CD4-positive, CD25-positive, alpha-beta regulatory T cell (primary cell): ENCODE measurements around the gene IGSF5. TPM values are rescaled to one million over a fixed set of nuclear protein-coding genes. Genes with fewer than 3 reads are reported as not detected.

ENCODE experiments used
- ATAC-seq, 2 donors: fragments of 150-1000 bp; cut with Tn5 transposase; one replicate each; pipeline ENCODE4 v1.10.0; 2021; ENCODE audit warnings: low read depth in 2 of 2, moderate number of reproducible peaks in 2 of 2, moderate library complexity in 1 of 2
- DNase-seq, 3 donors: peaks; one replicate each; pipeline versions ENCODE4 v3.0.0 to v3.0.0-alpha.2; 2012 to 2022; ENCODE audit warnings: mixed read lengths in 1 of 3
- H3K27ac ChIP-seq: one replicate; pipeline ENCODE4 v1.7.0; 2013; ENCODE audit warnings: mild to moderate bottlenecking, low read length; ENCODE audit not compliant: insufficient read depth, poor library complexity, severe bottlenecking
- H3K27me3 ChIP-seq: one replicate; pipeline ENCODE4 v1.7.0; 2013; ENCODE audit warnings: low read length; ENCODE audit not compliant: control insufficient read depth, insufficient read depth
- H3K36me3 ChIP-seq: one replicate; pipeline ENCODE4 v1.7.0; 2013; ENCODE audit warnings: mild to moderate bottlenecking, low read length, moderate library complexity; ENCODE audit not compliant: control insufficient read depth, insufficient read depth
- H3K4me1 ChIP-seq: 2 replicates; pipeline ENCODE4 v1.7.0; 2013; ENCODE audit warnings: mild to moderate bottlenecking, low read length; ENCODE audit not compliant: insufficient read depth, control insufficient read depth, poor library complexity, severe bottlenecking
- H3K4me3 ChIP-seq: one replicate; pipeline ENCODE4 v1.7.0; 2013; ENCODE audit warnings: low read depth, mild to moderate bottlenecking, low read length, moderate library complexity
- H3K9me3 ChIP-seq, 2 experiments: 1 replicate in 1 of 2; 2 replicates in 1 of 2; pipeline ENCODE4 v1.7.0; 2013; ENCODE audit warnings: low read length in 2 of 2, mild to moderate bottlenecking in 1 of 2, moderate library complexity in 1 of 2; ENCODE audit not compliant: control insufficient read depth in 2 of 2
- H3K27ac Mint-ChIP-seq, 3 donors: one replicate each; pipeline ENCODE4 v1.8.0; 2020 to 2022; ENCODE audit warnings: mild to moderate bottlenecking in 3 of 3, mixed read lengths in 3 of 3, moderate library complexity in 2 of 3
- H3K27me3 Mint-ChIP-seq: one replicate; pipeline ENCODE4 v1.8.0; 2022; ENCODE audit warnings: mild to moderate bottlenecking, mixed read lengths
- H3K36me3 Mint-ChIP-seq: one replicate; pipeline ENCODE4 v1.8.0; 2020; ENCODE audit warnings: mixed read lengths
- H3K4me1 Mint-ChIP-seq, 4 donors: one replicate each; pipeline ENCODE4 v1.8.0; 2020 to 2022; ENCODE audit warnings: mixed read lengths in 4 of 4, mild to moderate bottlenecking in 1 of 4
- H3K4me3 Mint-ChIP-seq, 4 donors: one replicate each; pipeline ENCODE4 v1.8.0; 2020 to 2022; ENCODE audit warnings: mild to moderate bottlenecking in 4 of 4, mixed read lengths in 4 of 4, moderate library complexity in 3 of 4
- H3K9me3 Mint-ChIP-seq, 7 donors: one replicate each; pipeline ENCODE4 v1.8.0; 2020 to 2022; ENCODE audit warnings: mixed read lengths in 7 of 7, mild to moderate bottlenecking in 3 of 7, moderate library complexity in 2 of 7
- polyA plus RNA-seq, 4 donors: library from polyadenylated mRNA; unstranded; fragments of 300-500 nt; fragmentation: Illumina TruSeq; gene quantifications; one replicate each; pipeline ENCODE4 v1.2.3, GENCODE V29; 2021
- total RNA-seq: library from RNA; stranded (reverse); gene quantifications from one replicate; pipeline ENCODE4 v1.2.3, GENCODE V29; 2022

The IGSF5 gene
- total and polyA plus RNA-seq, 5 donors from 2014 or later = not detected

DNA sequence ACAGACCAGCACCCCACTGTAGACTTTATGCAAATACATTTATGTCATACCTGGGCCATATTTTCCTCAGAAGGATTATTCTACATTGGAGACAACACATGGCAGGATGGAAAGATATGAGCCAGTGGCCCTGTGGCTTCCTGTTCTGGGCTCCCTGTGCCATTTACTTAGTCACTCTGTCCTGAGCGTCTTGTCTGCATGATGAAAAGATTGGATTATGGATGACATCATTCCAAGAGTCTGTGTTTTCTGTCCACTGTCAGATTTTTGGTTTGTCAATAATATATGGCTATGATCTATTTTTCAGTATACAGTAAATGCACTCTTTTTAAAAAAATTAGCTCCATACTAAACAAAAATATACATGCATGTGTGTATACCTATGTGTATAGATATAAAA lies 30.8 kb downstream of the IGSF5 start:
- no peak for DNase-seq
- ATAC-seq = no peak
- Histone ChIP-seq H3K36me3 (no peaks in the 10 kb centered on the region), H3K9me3 (no peaks in the 10 kb centered on the region), H3K27ac (no peak overlapping the region), H3K27me3 (no peaks in the 10 kb centered on the region), H3K4me3 (no peak overlapping the region), H3K4me1 (no peaks in the 10 kb centered on the region)
- H3K4me3 Mint-ChIP-seq = no peak overlapping the region
- H3K36me3 Mint-ChIP-seq = no peaks in the 10 kb centered on the region
- no peaks in the 10 kb centered on the region for H3K27me3 Mint-ChIP-seq
- H3K27ac Mint-ChIP-seq = no peak overlapping the region
- H3K9me3 Mint-ChIP-seq = peaks cover 0 to 4% (median 2%) of the 10 kb centered on the region in 7 donors
- no peaks in the 10 kb centered on the region for H3K4me1 Mint-ChIP-seq

- H3K4me3 ChIP-seq = no peak overlapping the region
- Mint-ChIP-seq H3K27me3 (no peaks in the 10 kb centered on the region), H3K9me3 (peaks cover 0 to 4% (median 0%) of the 10 kb centered on the region in 7 donors), H3K27ac (no peak overlapping the region), H3K4me3 (no peak overlapping the region), H3K36me3 (no peaks in the 10 kb centered on the region), H3K4me1 (no peaks in the 10 kb centered on the region)
- no peak overlapping the region for H3K27ac ChIP-seq
- no peaks in the 10 kb centered on the region for H3K36me3 ChIP-seq
- no peak for ATAC-seq
- no peak for DNase-seq
- no peaks in the 10 kb centered on the region for H3K9me3 ChIP-seq
- H3K4me1 ChIP-seq = no peaks in the 10 kb centered on the region
- no peaks in the 10 kb centered on the region for H3K27me3 ChIP-seq
These were observed 31.6 kb downstream of the IGSF5 start for GRCh38 chr21:39776589-39776988.

DNA sequence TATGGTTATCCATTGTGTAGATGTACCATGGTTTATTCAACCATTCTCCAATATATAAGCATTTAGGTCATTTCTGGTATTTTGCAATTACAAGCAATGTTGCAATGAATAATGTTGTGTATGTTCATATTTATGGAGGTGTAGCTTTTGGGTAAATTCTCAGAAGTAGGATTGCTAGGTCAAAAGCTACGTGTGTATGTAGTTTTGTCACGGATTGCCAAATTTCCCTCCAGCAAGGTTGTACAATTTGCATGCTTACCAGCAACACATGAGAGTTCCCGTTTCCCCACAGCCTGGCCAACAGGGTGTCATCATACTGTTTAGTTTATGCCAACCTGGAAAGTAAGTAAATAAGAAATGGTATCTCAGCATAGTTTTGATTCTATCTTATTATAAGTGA lies 36.3 kb downstream of the IGSF5 start:
- Histone ChIP-seq H3K27ac (no peak overlapping the region), H3K4me1 (no peaks in the 10 kb centered on the region), H3K4me3 (no peak overlapping the region), H3K36me3 (no peaks in the 10 kb centered on the region), H3K27me3 (no peaks in the 10 kb centered on the region), H3K9me3 (no peaks in the 10 kb centered on the region)
- DNase-seq = no peak
- Mint-ChIP-seq H3K36me3 (no peaks in the 10 kb centered on the region), H3K9me3 (peaks cover 0 to 4% (median 0%) of the 10 kb centered on the region in 7 donors), H3K27me3 (no peaks in the 10 kb centered on the region), H3K4me3 (no peak overlapping the region), H3K27ac (no peak overlapping the region), H3K4me1 (no peaks in the 10 kb centered on the region)
- ATAC-seq = no peak

DNA sequence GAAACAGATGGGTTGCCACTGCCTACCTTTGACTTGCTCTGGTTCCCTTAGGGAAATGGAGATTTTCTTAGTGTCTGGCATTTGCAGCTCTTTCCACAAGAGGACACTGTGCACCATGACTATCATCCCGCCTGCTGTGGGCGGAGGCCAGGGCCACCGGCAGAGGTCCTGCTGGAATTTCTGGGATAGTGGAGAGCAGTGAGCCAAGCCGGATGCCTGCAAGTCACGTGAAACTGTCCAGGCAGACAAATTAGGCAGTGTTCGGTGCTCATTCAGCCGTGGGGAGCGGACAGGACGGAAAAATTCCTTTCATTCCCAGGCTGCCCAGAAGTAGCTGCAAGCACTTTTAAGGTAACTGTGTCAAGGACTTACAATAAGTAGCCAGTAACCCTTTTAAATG lies 43.4 kb downstream of the IGSF5 start:
- ATAC-seq (no peak), DNase-seq (no peak)
- no peaks in the 10 kb centered on the region for H3K36me3 Mint-ChIP-seq
- Histone ChIP-seq H3K4me1 (no peaks in the 10 kb centered on the region), H3K9me3 (no peaks in the 10 kb centered on the region), H3K27me3 (no peaks in the 10 kb centered on the region), H3K27ac (no peak overlapping the region), H3K4me3 (no peak overlapping the region), H3K36me3 (no peaks in the 10 kb centered on the region)
- H3K4me3 Mint-ChIP-seq = no peak overlapping the region
- H3K27ac Mint-ChIP-seq = no peak overlapping the region
- peaks cover 0 to 2% (median 0%) of the 10 kb centered on the region in 7 donors for H3K9me3 Mint-ChIP-seq
- H3K27me3 Mint-ChIP-seq = no peaks in the 10 kb centered on the region
- no peaks in the 10 kb centered on the region for H3K4me1 Mint-ChIP-seq

DNA sequence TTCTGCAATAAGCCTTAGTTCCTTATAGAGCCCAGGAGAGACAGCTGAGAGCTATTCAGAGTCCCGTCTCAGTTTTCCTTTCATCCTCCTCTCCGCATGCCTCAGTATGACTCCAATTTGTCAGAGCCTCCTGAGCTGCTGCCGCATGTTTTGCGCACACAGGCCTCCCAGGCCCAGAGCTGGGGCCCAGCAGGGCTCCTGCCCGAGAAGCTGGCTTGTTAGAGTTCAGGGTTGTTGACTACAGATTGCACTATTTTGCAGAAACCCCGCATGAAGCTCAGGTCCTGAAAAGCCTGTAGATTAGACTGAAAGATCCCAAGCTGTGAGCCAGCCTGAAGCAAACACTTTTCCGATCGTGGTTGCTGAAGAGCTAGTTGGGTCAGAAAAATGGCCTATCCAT lies 51.5 kb downstream of the IGSF5 start:
- no peaks in the 10 kb centered on the region for H3K27me3 Mint-ChIP-seq
- no peaks in the 10 kb centered on the region for H3K4me1 Mint-ChIP-seq
- no peak overlapping the region for H3K27ac Mint-ChIP-seq
- Histone ChIP-seq H3K9me3 (no peaks in the 10 kb centered on the region), H3K27ac (no peak overlapping the region), H3K4me1 (no peaks in the 10 kb centered on the region), H3K27me3 (no peaks in the 10 kb centered on the region), H3K4me3 (no peak overlapping the region), H3K36me3 (no peaks in the 10 kb centered on the region)
- DNase-seq (no peak), ATAC-seq (no peak)
- no peak overlapping the region for H3K4me3 Mint-ChIP-seq
- no peaks in the 10 kb centered on the region for H3K36me3 Mint-ChIP-seq
- peaks cover 0 to 5% (median 0%) of the 10 kb centered on the region in 7 donors for H3K9me3 Mint-ChIP-seq

- ATAC-seq = no peak
- DNase-seq = no peak
- no peak overlapping the region for H3K4me3 Mint-ChIP-seq
These were observed 54.2 kb downstream of the IGSF5 start for GRCh38 chr21:39799178-39799577.

GRCh38 chr21:39800311-39800710 lies 55.3 kb downstream of the IGSF5 start:
- no peak overlapping the region for H3K4me3 Mint-ChIP-seq

More at GRCh38 chr21:39799178-39799577, 54.2 kb downstream of the IGSF5 start:
- H3K9me3 Mint-ChIP-seq = peaks cover 0 to 5% (median 2%) of the 10 kb centered on the region in 7 donors
- no peak overlapping the region for H3K27ac ChIP-seq
- no peak overlapping the region for H3K4me3 ChIP-seq
- no peaks in the 10 kb centered on the region for H3K36me3 ChIP-seq
- no peaks in the 10 kb centered on the region for H3K4me1 ChIP-seq
- no peaks in the 10 kb centered on the region for H3K36me3 Mint-ChIP-seq
- H3K9me3 ChIP-seq = no peaks in the 10 kb centered on the region
- H3K27me3 Mint-ChIP-seq = no peaks in the 10 kb centered on the region
- H3K27ac Mint-ChIP-seq = no peak overlapping the region
- H3K27me3 ChIP-seq = no peaks in the 10 kb centered on the region
- no peaks in the 10 kb centered on the region for H3K4me1 Mint-ChIP-seq

GRCh38 chr21:39802217-39802616 lies 57.2 kb downstream of the IGSF5 start:
- peaks cover 0 to 5% (median 0%) of the 10 kb centered on the region in 7 donors for H3K9me3 Mint-ChIP-seq
- Histone ChIP-seq H3K27ac (no peak overlapping the region), H3K4me1 (no peaks in the 10 kb centered on the region), H3K36me3 (no peaks in the 10 kb centered on the region), H3K27me3 (no peaks in the 10 kb centered on the region), H3K4me3 (no peak overlapping the region), H3K9me3 (no peaks in the 10 kb centered on the region)
- no peaks in the 10 kb centered on the region for H3K36me3 Mint-ChIP-seq
- no peaks in the 10 kb centered on the region for H3K4me1 Mint-ChIP-seq
- H3K27ac Mint-ChIP-seq = no peak overlapping the region
- no peaks in the 10 kb centered on the region for H3K27me3 Mint-ChIP-seq
- DNase-seq (no peak), ATAC-seq (no peak)
- no peak overlapping the region for H3K4me3 Mint-ChIP-seq

More at GRCh38 chr21:39800311-39800710, 55.3 kb downstream of the IGSF5 start:
- Mint-ChIP-seq H3K36me3 (no peaks in the 10 kb centered on the region), H3K27me3 (no peaks in the 10 kb centered on the region), H3K27ac (no peak overlapping the region), H3K9me3 (peaks cover 0 to 2% (median 2%) of the 10 kb centered on the region in 7 donors), H3K4me1 (no peaks in the 10 kb centered on the region)
- Histone ChIP-seq H3K4me1 (no peaks in the 10 kb centered on the region), H3K27ac (no peak overlapping the region), H3K4me3 (no peak overlapping the region), H3K36me3 (no peaks in the 10 kb centered on the region), H3K9me3 (no peaks in the 10 kb centered on the region), H3K27me3 (no peaks in the 10 kb centered on the region)
- no peak for DNase-seq
- no peak for ATAC-seq
